Thyroid gland (tissue), 4 donors: ENCODE data around the gene CCDC138. TPM values are rescaled to one million over a fixed set of nuclear protein-coding genes. Genes with fewer than 3 reads are reported as not detected.

Experiments
- DNase-seq, 2 donors: peaks; one replicate each; pipeline ENCODE4 v3.0.0-alpha.2; 2019
- H3K27ac ChIP-seq, 3 donors: fragments of 200-600 bp; sonication (generic); 1 replicate in 2 of 3; 2 replicates in 1 of 3; pipeline ENCODE4 v1.5.1; 2016 to 2019; ENCODE audit warnings: mild to moderate bottlenecking in 1 of 3, moderate library complexity in 1 of 3
- H3K27me3 ChIP-seq: fragments of 200-600 bp; sonication (generic); one replicate; pipeline ENCODE4 v1.5.1; 2019
- H3K36me3 ChIP-seq, 2 donors: fragments of 200-600 bp; sonication (generic); one replicate each; pipeline ENCODE4 v1.5.1; 2016 to 2019
- H3K4me1 ChIP-seq, 2 donors: fragments of 200-600 bp; sonication (generic); one replicate each; pipeline ENCODE4 v1.5.1; 2017 to 2019
- H3K4me3 ChIP-seq, 3 donors: fragments of 200-600 bp; sonication (generic); replicated peaks in 1 of 3; 1 replicate in 2 of 3; 2 replicates in 1 of 3; pipeline ENCODE4 v1.5.1; 2016; ENCODE audit warnings: mild to moderate bottlenecking in 1 of 3
- H3K9me3 ChIP-seq: fragments of 200-600 bp; sonication (generic); one replicate; pipeline ENCODE4 v1.5.1; 2017
- CTCF ChIP-seq, 6 experiments: fragments of 200-600 bp in 3 of 6; fragments of 450-650 bp in 3 of 6; sonication (generic) in 3 of 6; IDR thresholded peaks; one replicate each; pipeline ENCODE4 v1.5.1; 2016 to 2019; ENCODE audit warnings: antibody characterized with exemption in 6 of 6, mild to moderate bottlenecking in 2 of 6, inconsistent platforms in 1 of 6, moderate library complexity in 1 of 6
- POLR2A ChIP-seq, 2 donors: fragments of 450-650 bp; IDR thresholded peaks; one replicate each; pipeline ENCODE4 v1.6.1; 2017; ENCODE audit warnings: antibody characterized with exemption in 2 of 2, mild to moderate bottlenecking in 2 of 2, moderate library complexity in 1 of 2
- WGBS, 2 donors: methylation state at CpG; one replicate each; pipeline ENCODE4 v1.1.5; 2017; 5-methylcytosine and 5-hydroxymethylcytosine counted together
- intact Hi-C: fragments of 100-400 bp; cut with DNase I; formaldehyde crosslinking; loops from one replicate; pipeline ENCODE4 v1.15.1; 2023
- total RNA-seq, 4 donors: library from RNA; depleted of rRNA; stranded (reverse); fragments of >200 nt; gene quantifications; one replicate each; pipeline ENCODE4 v1.2.3, GENCODE V29; 2016

Gene CCDC138
- total RNA-seq, 4 donors from 2014 or later: 3.9 to 7.3 (median 5.8) TPM

- Histone ChIP-seq H3K36me3 (no peaks in the 10 kb centered on the region), H3K27ac (no peak overlapping the region), H3K9me3 (no peaks in the 10 kb centered on the region), H3K27me3 (no peaks in the 10 kb centered on the region), H3K4me3 (no peak overlapping the region), H3K4me1 (no peaks in the 10 kb centered on the region)
- DNase-seq: no peak
- intact Hi-C loops: no loop called here
- WGBS, 2 donors: 94 to 97% methylated on average over 4 of the region's 4 CpGs
- TF ChIP-seq CTCF (IDR thresholded peaks at IDR 0.05) (no peak), POLR2A (IDR thresholded peaks at IDR 0.05) (no peak)
Observed at GRCh38 chr2:108829578-108830310, 43.2 kb downstream of the CCDC138 start.

GRCh38 chr2:108833219-108833618 lies 46.6 kb downstream of the CCDC138 start:
- no peak for DNase-seq
- H3K4me1 ChIP-seq: no peaks in the 10 kb centered on the region
- no peaks in the 10 kb centered on the region for H3K36me3 ChIP-seq
- intact Hi-C loops: no loop called here
- H3K27ac ChIP-seq: no peak overlapping the region
- H3K9me3 ChIP-seq: no peaks in the 10 kb centered on the region
- TF ChIP-seq POLR2A (IDR thresholded peaks at IDR 0.05) (no peak), CTCF (IDR thresholded peaks at IDR 0.05) (no peak)
- H3K27me3 ChIP-seq: no peaks in the 10 kb centered on the region
- no peak overlapping the region for H3K4me3 ChIP-seq

- no peak overlapping the region for H3K4me3 ChIP-seq
- H3K9me3 ChIP-seq: no peaks in the 10 kb centered on the region
- no peaks in the 10 kb centered on the region for H3K4me1 ChIP-seq
- H3K27me3 ChIP-seq: no peaks in the 10 kb centered on the region
- H3K36me3 ChIP-seq: no peaks in the 10 kb centered on the region
- 94 to 95% methylated on average over 3 of the region's 3 CpGs for WGBS, 2 donors
- no peak for TF ChIP-seq CTCF (IDR thresholded peaks at IDR 0.05)
- no peak overlapping the region for H3K27ac ChIP-seq
- DNase-seq: no peak
- intact Hi-C loops: no loop called here
Observed at GRCh38 chr2:108834620-108835019, 48.0 kb downstream of the CCDC138 start.

GRCh38 chr2:108835040-108835439 lies 48.5 kb downstream of the CCDC138 start:
- Histone ChIP-seq H3K36me3 (no peaks in the 10 kb centered on the region), H3K27me3 (no peaks in the 10 kb centered on the region), H3K27ac (no peak overlapping the region), H3K4me1 (no peaks in the 10 kb centered on the region), H3K4me3 (no peak overlapping the region), H3K9me3 (no peaks in the 10 kb centered on the region)
- intact Hi-C loops: no loop called here
- 84 to 96% methylated on average over 1 of the region's 1 CpG for WGBS, 2 donors
- TF ChIP-seq CTCF (IDR thresholded peaks at IDR 0.05): no peak
- no peak for TF ChIP-seq POLR2A (IDR thresholded peaks at IDR 0.05)
- DNase-seq: no peak

GRCh38 chr2:108837198-108837597 lies 50.6 kb downstream of the CCDC138 start:
- no peaks in the 10 kb centered on the region for H3K9me3 ChIP-seq
- H3K27me3 ChIP-seq: no peaks in the 10 kb centered on the region
- no peak for TF ChIP-seq POLR2A (IDR thresholded peaks at IDR 0.05)
- no peak for TF ChIP-seq CTCF (IDR thresholded peaks at IDR 0.05)
- H3K4me3 ChIP-seq: no peak overlapping the region
- no peaks in the 10 kb centered on the region for H3K36me3 ChIP-seq
- DNase-seq: no peak
- intact Hi-C loops: no loop called here
- no peaks in the 10 kb centered on the region for H3K4me1 ChIP-seq
- 98 to 99% methylated on average over 7 of the region's 7 CpGs for WGBS, 2 donors
- H3K27ac ChIP-seq: no peak overlapping the region
